ENCODE results near the gene GSTT4. TPM values are rescaled to one million over a fixed set of nuclear protein-coding genes. Genes with fewer than 3 reads are reported as not detected.
A peak's percentile ranks its signal among the peaks of the same experiment; 100 is the strongest.

Gene GSTT4
- polyA plus RNA-seq, 1 of the 3 experiments (the other 2 are of a cell fraction) = not detected

GRCh38 chr22:24028533-24028932, 23.3 kb upstream of the GSTT4 start:
- Histone ChIP-seq H2AFZ (ENCODE audit: low read depth) (no peak overlapping the region), H3K36me3 (replicated peaks in 1 of 2; ENCODE audit: control insufficient read depth in 1 of 2, insufficient read depth in 2 of 2, low read length in 1 of 2) (peaks cover 3 to 14% of the 10 kb centered on the region in 2 experiments), H3K4me2 (no peak overlapping the region), H3K9ac (no peak overlapping the region), H3K27me3 (ENCODE audit: insufficient read depth) (no peaks in the 10 kb centered on the region), H3K4me1 (ENCODE audit: control insufficient read depth in 1 of 2, insufficient read depth in 2 of 2, low read depth in 1 of 2, low read length in 1 of 2) (peaks cover 0 to 33% of the 10 kb centered on the region in 2 experiments; a peak in 2 of 4 replicates), H3K27ac (ENCODE audit: low read depth in 2 of 2, low read length in 1 of 2) (peak overlapping the region in 1 of 2 experiments; percentile 7; a peak in 1 of 4 replicates), H3K79me2 (ENCODE audit: insufficient read depth) (peaks cover 84% of the 10 kb centered on the region), H3K4me3 (ENCODE audit: low read depth in 2 of 2, low read length in 1 of 2) (no peak overlapping the region), H3K9me2 (no peaks in the 10 kb centered on the region), H4K20me1 (ENCODE audit: insufficient read depth) (peaks cover 5% of the 10 kb centered on the region; the same call in 1 of the 2 replicates), H3K9me3 (peaks cover 8% of the 10 kb centered on the region; the same call in 1 of the 2 replicates), H3F3A (replicated peaks; ENCODE audit: insufficient read depth) (peaks cover 10% of the 10 kb centered on the region)
- ChIA-PET CTCF (interaction anchor here (0.9 kb wide), 1 partner anchor 129 kb away, joined by 3 read pairs; no protein-coding TSS in a partner anchor), POLR2A (no interaction called here)
- DNase-seq = no peak
- TF ChIP-seq MEF2A (IDR thresholded peaks at IDR 0.05; ENCODE audit: borderline replicate concordance, low read depth) = no peak
- TF ChIP-seq TEAD4 (IDR thresholded peaks at IDR 0.05; ENCODE audit: borderline replicate concordance, insufficient read depth) = no peak
- TF ChIP-seq SIN3A (IDR thresholded peaks at IDR 0.05; ENCODE audit: borderline replicate concordance, low read depth, low read length) = no peak
- no peak for TF ChIP-seq JUND (IDR thresholded peaks at IDR 0.05)
- TF ChIP-seq TCF12 (IDR thresholded peaks at IDR 0.05) = no peak
- TF ChIP-seq IRF3 (IDR thresholded peaks at IDR 0.05; ENCODE audit: low read depth, low read length) = no peak
- no peak for TF ChIP-seq FOXM1 (IDR thresholded peaks at IDR 0.05; ENCODE audit: low read depth)
- TF ChIP-seq RXRA (IDR thresholded peaks at IDR 0.05; ENCODE audit: borderline replicate concordance, low read depth) = no peak
- no peak for TF ChIP-seq MAX (IDR thresholded peaks at IDR 0.05; ENCODE audit: low read depth)
- no peak for TF ChIP-seq FOXJ3 (CRISPR knock-in tag; IDR thresholded peaks at IDR 0.05)
- TF ChIP-seq PBX3 (IDR thresholded peaks at IDR 0.05) = no peak
- no peak for TF ChIP-seq EZH2phosphoT487 (IDR thresholded peaks at IDR 0.05; ENCODE audit: borderline replicate concordance, low read depth)
- TF ChIP-seq FOSL2 (IDR thresholded peaks at IDR 0.05; ENCODE audit: borderline replicate concordance, low read depth) = no peak
- WGBS (ENCODE audit: low lambda C conversion rate) = 65% methylated on average over 2 of the region's 2 CpGs

GRCh38 chr22:24027991-24028390, 22.7 kb upstream of the GSTT4 start:
- H3K27ac ChIP-seq (ENCODE audit: low read depth in 2 of 2, low read length in 1 of 2) = peak overlapping the region in 1 of 2 experiments; percentile 7; a peak in 1 of 4 replicates
- H3K4me3 ChIP-seq (ENCODE audit: low read depth in 2 of 2, low read length in 1 of 2) = no peak overlapping the region
- CTCF ChIA-PET = interaction anchor here (0.9 kb wide), 1 partner anchor 129 kb away, joined by 3 read pairs; no protein-coding TSS in a partner anchor
- no peak for TF ChIP-seq RFX5 (IDR thresholded peaks at IDR 0.05; ENCODE audit: low read length)
- no peak for TF ChIP-seq MAX (IDR thresholded peaks at IDR 0.05; ENCODE audit: low read depth)
- TF ChIP-seq FOXJ3 (CRISPR knock-in tag; IDR thresholded peaks at IDR 0.05) = no peak
- no peak for TF ChIP-seq USF1 (IDR thresholded peaks at IDR 0.05; ENCODE audit: borderline replicate concordance, low read depth)
- no peak for TF ChIP-seq TCF12 (IDR thresholded peaks at IDR 0.05)
- no peak for TF ChIP-seq CTCF (IDR thresholded peaks at IDR 0.05)
- no peak for TF ChIP-seq REST (IDR thresholded peaks at IDR 0.05; ENCODE audit: low read depth, low read length)
- no peak for TF ChIP-seq EZH2phosphoT487 (IDR thresholded peaks at IDR 0.05; ENCODE audit: borderline replicate concordance, low read depth)
- TF ChIP-seq JUND (IDR thresholded peaks at IDR 0.05) = no peak
- TF ChIP-seq FOSL2 (IDR thresholded peaks at IDR 0.05; ENCODE audit: borderline replicate concordance, low read depth) = no peak

More at GRCh38 chr22:24027991-24028390, 22.7 kb upstream of the GSTT4 start:
- WGBS (ENCODE audit: low lambda C conversion rate) = 85% methylated on average over 2 of the region's 2 CpGs
- H3K79me2 ChIP-seq (ENCODE audit: insufficient read depth) = peaks cover 84% of the 10 kb centered on the region
- H3K36me3 ChIP-seq (replicated peaks in 1 of 2; ENCODE audit: control insufficient read depth in 1 of 2, insufficient read depth in 2 of 2, low read length in 1 of 2) = peaks cover 3 to 14% of the 10 kb centered on the region in 2 experiments
- H3K27me3 ChIP-seq (ENCODE audit: insufficient read depth) = no peaks in the 10 kb centered on the region
- peaks cover 9% of the 10 kb centered on the region; the same call in 1 of the 2 replicates for H3K9me3 ChIP-seq
- H3K9ac ChIP-seq = no peak overlapping the region
- H4K20me1 ChIP-seq (ENCODE audit: insufficient read depth) = peaks cover 5% of the 10 kb centered on the region; the same call in 1 of the 2 replicates
- POLR2A ChIA-PET = no interaction called here
- no peaks in the 10 kb centered on the region for H3K9me2 ChIP-seq
- H3F3A ChIP-seq (replicated peaks; ENCODE audit: insufficient read depth) = peaks cover 10% of the 10 kb centered on the region
- no peak for DNase-seq
- no peak overlapping the region for H2AFZ ChIP-seq (ENCODE audit: low read depth)
- H3K4me1 ChIP-seq (ENCODE audit: control insufficient read depth in 1 of 2, insufficient read depth in 2 of 2, low read depth in 1 of 2, low read length in 1 of 2) = peaks cover 0 to 33% of the 10 kb centered on the region in 2 experiments; a peak in 2 of 4 replicates
- no peak overlapping the region for H3K4me2 ChIP-seq
